Liver (tissue), 3 donors: ENCODE data around the gene LSAMP.

ENCODE experiments used
- EGR1 ChIP-seq, 2 donors: IDR thresholded peaks; 2 replicates each; pipeline ENCODE4 v1.6.1; 2016 to 2018; ENCODE audit warnings: antibody characterized with exemption in 2 of 2, low read depth in 2 of 2
- FOXA1 ChIP-seq: IDR thresholded peaks from 2 replicates; pipeline ENCODE4 v1.6.1; 2016; ENCODE audit warnings: antibody characterized with exemption
- GABPA ChIP-seq, 2 donors: IDR thresholded peaks in 1 of 2; conservative IDR thresholded peaks in 1 of 2; 2 replicates each; pipeline ENCODE4 v1.6.1; 2016; ENCODE audit warnings: antibody characterized with exemption in 2 of 2, mild to moderate bottlenecking in 1 of 2, moderate library complexity in 1 of 2
- HNF4G ChIP-seq: IDR thresholded peaks from 2 replicates; pipeline ENCODE4 v1.6.1; 2016; ENCODE audit warnings: antibody characterized with exemption
- JUND ChIP-seq, 2 donors: IDR thresholded peaks; 2 replicates each; pipeline ENCODE4 v1.6.1; 2016; ENCODE audit warnings: antibody characterized with exemption in 2 of 2
- RAD21 ChIP-seq, 2 donors: IDR thresholded peaks; 2 replicates each; pipeline ENCODE4 v1.6.1; 2016; ENCODE audit warnings: antibody characterized with exemption in 2 of 2, mild to moderate bottlenecking in 2 of 2
- SP1 ChIP-seq: IDR thresholded peaks from 2 replicates; pipeline ENCODE4 v1.6.1; 2018; ENCODE audit warnings: antibody characterized with exemption, mild to moderate bottlenecking
- TAF1 ChIP-seq: conservative IDR thresholded peaks from 2 replicates; pipeline ENCODE4 v1.6.1; 2016; ENCODE audit warnings: antibody characterized with exemption, mild to moderate bottlenecking
- YY1 ChIP-seq: IDR thresholded peaks from 2 replicates; pipeline ENCODE4 v1.6.1; 2016; ENCODE audit warnings: antibody characterized with exemption, mild to moderate bottlenecking
- TF ChIP-seq, protein P1 (sequence below): fragments of 150-350 bp; IDR thresholded peaks from 2 replicates; pipeline ENCODE4 v1.5.1; 2017; ENCODE audit warnings: improper control_type of control experiment, low read depth, low read length; ENCODE audit not compliant: missing input control
- TF ChIP-seq, protein P2 (sequence below): IDR thresholded peaks from 2 replicates; pipeline ENCODE4 v1.6.1; 2016; ENCODE audit warnings: antibody characterized with exemption
- TF ChIP-seq, protein P3 (sequence below): IDR thresholded peaks from 2 replicates; pipeline ENCODE4 v1.6.1; 2016; ENCODE audit warnings: antibody characterized with exemption, mild to moderate bottlenecking
- TF ChIP-seq, protein P4 (sequence below): IDR thresholded peaks from 2 replicates; pipeline ENCODE4 v1.6.1; 2016; ENCODE audit warnings: antibody characterized with exemption
- TF ChIP-seq, protein P5 (sequence below): IDR thresholded peaks from 2 replicates; pipeline ENCODE4 v1.6.1; 2016; ENCODE audit warnings: antibody characterized with exemption
- donor health status: healthy.
- donor health status: healthy.

DNA sequence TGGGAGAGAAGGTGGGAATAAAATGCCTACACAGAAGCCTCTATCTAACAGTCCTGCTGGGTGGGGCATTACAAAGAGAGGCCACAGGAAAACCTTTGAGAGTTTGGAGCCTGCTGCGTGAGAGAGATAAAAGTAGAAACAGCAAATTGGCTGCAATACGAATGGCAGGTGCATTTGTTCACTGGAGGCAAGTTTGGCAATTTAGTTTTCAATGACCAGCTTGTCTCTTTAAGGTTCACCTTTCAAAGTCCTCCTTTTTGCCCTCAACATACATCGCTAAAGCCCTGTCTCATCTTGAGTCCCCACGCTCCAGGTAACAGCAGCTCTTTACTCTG, 405.7 kb downstream of the LSAMP start:
- TF ChIP-seq YY1 (no peak), GABPA (IDR thresholded peaks at IDR 0.05 in 1 of 2, conservative IDR thresholded peaks at IDR 0.05 in 1 of 2) (no peak), TAF1 (no peak), SP1 (no peak), JUND (IDR thresholded peaks at IDR 0.05) (no peak), RAD21 (IDR thresholded peaks at IDR 0.05) (no peak), HNF4G (no peak), FOXA1 (no peak), EGR1 (IDR thresholded peaks at IDR 0.05; ENCODE audit: low read depth in 2 of 2) (no peak)
- TF ChIP-seq, protein P1, sequence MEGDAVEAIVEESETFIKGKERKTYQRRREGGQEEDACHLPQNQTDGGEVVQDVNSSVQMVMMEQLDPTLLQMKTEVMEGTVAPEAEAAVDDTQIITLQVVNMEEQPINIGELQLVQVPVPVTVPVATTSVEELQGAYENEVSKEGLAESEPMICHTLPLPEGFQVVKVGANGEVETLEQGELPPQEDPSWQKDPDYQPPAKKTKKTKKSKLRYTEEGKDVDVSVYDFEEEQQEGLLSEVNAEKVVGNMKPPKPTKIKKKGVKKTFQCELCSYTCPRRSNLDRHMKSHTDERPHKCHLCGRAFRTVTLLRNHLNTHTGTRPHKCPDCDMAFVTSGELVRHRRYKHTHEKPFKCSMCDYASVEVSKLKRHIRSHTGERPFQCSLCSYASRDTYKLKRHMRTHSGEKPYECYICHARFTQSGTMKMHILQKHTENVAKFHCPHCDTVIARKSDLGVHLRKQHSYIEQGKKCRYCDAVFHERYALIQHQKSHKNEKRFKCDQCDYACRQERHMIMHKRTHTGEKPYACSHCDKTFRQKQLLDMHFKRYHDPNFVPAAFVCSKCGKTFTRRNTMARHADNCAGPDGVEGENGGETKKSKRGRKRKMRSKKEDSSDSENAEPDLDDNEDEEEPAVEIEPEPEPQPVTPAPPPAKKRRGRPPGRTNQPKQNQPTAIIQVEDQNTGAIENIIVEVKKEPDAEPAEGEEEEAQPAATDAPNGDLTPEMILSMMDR: no peak
- TF ChIP-seq, protein P2, sequence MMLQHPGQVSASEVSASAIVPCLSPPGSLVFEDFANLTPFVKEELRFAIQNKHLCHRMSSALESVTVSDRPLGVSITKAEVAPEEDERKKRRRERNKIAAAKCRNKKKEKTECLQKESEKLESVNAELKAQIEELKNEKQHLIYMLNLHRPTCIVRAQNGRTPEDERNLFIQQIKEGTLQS: no peak
- TF ChIP-seq, protein P3, sequence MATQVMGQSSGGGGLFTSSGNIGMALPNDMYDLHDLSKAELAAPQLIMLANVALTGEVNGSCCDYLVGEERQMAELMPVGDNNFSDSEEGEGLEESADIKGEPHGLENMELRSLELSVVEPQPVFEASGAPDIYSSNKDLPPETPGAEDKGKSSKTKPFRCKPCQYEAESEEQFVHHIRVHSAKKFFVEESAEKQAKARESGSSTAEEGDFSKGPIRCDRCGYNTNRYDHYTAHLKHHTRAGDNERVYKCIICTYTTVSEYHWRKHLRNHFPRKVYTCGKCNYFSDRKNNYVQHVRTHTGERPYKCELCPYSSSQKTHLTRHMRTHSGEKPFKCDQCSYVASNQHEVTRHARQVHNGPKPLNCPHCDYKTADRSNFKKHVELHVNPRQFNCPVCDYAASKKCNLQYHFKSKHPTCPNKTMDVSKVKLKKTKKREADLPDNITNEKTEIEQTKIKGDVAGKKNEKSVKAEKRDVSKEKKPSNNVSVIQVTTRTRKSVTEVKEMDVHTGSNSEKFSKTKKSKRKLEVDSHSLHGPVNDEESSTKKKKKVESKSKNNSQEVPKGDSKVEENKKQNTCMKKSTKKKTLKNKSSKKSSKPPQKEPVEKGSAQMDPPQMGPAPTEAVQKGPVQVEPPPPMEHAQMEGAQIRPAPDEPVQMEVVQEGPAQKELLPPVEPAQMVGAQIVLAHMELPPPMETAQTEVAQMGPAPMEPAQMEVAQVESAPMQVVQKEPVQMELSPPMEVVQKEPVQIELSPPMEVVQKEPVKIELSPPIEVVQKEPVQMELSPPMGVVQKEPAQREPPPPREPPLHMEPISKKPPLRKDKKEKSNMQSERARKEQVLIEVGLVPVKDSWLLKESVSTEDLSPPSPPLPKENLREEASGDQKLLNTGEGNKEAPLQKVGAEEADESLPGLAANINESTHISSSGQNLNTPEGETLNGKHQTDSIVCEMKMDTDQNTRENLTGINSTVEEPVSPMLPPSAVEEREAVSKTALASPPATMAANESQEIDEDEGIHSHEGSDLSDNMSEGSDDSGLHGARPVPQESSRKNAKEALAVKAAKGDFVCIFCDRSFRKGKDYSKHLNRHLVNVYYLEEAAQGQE: no peak
- TF ChIP-seq, protein P4, sequence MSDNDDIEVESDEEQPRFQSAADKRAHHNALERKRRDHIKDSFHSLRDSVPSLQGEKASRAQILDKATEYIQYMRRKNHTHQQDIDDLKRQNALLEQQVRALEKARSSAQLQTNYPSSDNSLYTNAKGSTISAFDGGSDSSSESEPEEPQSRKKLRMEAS: no peak
- TF ChIP-seq, protein P5, sequence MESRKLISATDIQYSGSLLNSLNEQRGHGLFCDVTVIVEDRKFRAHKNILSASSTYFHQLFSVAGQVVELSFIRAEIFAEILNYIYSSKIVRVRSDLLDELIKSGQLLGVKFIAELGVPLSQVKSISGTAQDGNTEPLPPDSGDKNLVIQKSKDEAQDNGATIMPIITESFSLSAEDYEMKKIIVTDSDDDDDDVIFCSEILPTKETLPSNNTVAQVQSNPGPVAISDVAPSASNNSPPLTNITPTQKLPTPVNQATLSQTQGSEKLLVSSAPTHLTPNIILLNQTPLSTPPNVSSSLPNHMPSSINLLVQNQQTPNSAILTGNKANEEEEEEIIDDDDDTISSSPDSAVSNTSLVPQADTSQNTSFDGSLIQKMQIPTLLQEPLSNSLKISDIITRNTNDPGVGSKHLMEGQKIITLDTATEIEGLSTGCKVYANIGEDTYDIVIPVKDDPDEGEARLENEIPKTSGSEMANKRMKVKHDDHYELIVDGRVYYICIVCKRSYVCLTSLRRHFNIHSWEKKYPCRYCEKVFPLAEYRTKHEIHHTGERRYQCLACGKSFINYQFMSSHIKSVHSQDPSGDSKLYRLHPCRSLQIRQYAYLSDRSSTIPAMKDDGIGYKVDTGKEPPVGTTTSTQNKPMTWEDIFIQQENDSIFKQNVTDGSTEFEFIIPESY: no peak
